HepG2 (cell line): ENCODE results near the gene KDM4B. TPM values are rescaled to one million over a fixed set of nuclear protein-coding genes. Genes with fewer than 3 reads are reported as not detected.

Experiments
- ATAC-seq: fragments of 200-7000 bp; cut with Tn5 transposase; 3 replicates; pipeline ENCODE4 v1.9.1; 2020; ENCODE audit warnings: mild to moderate bottlenecking, moderate library complexity
- BruUV-seq: library from RNA; stranded (reverse); fragments of 400-500 nt; replicated peaks from 2 replicates; lab custom pipeline; 2021; lab: Mats Ljungman, UMichigan
- CTCF ChIA-PET: fragments of 300-600 bp; formaldehyde crosslinking; extraction: SDS; loops from one replicate; lab custom pipeline; 2021; ENCODE audit warnings: low total read pairs, inconsistent platforms, low intra/inter-chr PET ratio; lab: Yijun Ruan, JAX
- POLR2A ChIA-PET: fragments of 350-600 bp; sonication (Branson Sonifier 250); formaldehyde crosslinking; loops from one replicate; lab custom pipeline; 2020; ENCODE audit warnings: antibody characterized with exemption, inconsistent platforms; lab: Yijun Ruan, JAX
- DNase-seq: peaks from one replicate; pipeline ENCODE4 v3.0.0-alpha.2; 2015; ENCODE audit warnings: low spot score
- FAIRE-seq: peaks from 3 replicates; lab custom pipeline; 2011; peaks lifted over from hg19 to GRCh38; lab: Jason Lieb, UNC
- H2AFZ ChIP-seq: one replicate; pipeline ENCODE4 v1.6.1; 2011; ENCODE audit warnings: low read length, inconsistent platforms
- H3K27ac ChIP-seq: fragments of 300-600 bp; 3 replicates; pipeline ENCODE4 v1.8.0; 2011; ENCODE audit warnings: mixed run types, mild to moderate bottlenecking, mixed read lengths, low read length, inconsistent platforms; ENCODE audit not compliant: insufficient read depth; ENCODE audit errors: extremely low read length
- H3K27me3 ChIP-seq, 2 experiments: fragments of 200-600 bp in 1 of 2; 2 replicates in 1 of 2; 3 replicates in 1 of 2; pipeline versions ENCODE4 v1.6.0 to v1.8.0; 2011; ENCODE audit warnings: low read length in 2 of 2, mild to moderate bottlenecking in 2 of 2, moderate library complexity in 2 of 2, inconsistent platforms in 1 of 2; ENCODE audit not compliant: insufficient read depth in 2 of 2, control insufficient read depth in 1 of 2
- H3K36me3 ChIP-seq, 2 experiments: fragments of 200-600 bp in 1 of 2; replicated peaks in 1 of 2; 2 replicates in 1 of 2; 3 replicates in 1 of 2; pipeline versions ENCODE4 v1.5.1 to v1.8.0; 2011; ENCODE audit warnings: low read length in 2 of 2, inconsistent platforms in 1 of 2; ENCODE audit not compliant: insufficient read depth in 2 of 2, control insufficient read depth in 1 of 2
- H3K4me1 ChIP-seq: 2 replicates; pipeline ENCODE4 v1.5.1; 2012; ENCODE audit warnings: low read length, inconsistent platforms; ENCODE audit not compliant: insufficient read depth
- H3K4me2 ChIP-seq: 2 replicates; pipeline ENCODE4 v1.6.0; 2011; ENCODE audit warnings: low read depth, low read length, inconsistent platforms
- H3K4me3 ChIP-seq, 3 experiments: fragments of 200-600 bp in 1 of 3; sonication (generic), shearing (Covaris generic) in 1 of 3; replicated peaks in 1 of 3; 2 replicates each; pipeline ENCODE4 v1.5.1; 2011 to 2016; ENCODE audit warnings: low read length in 3 of 3, inconsistent platforms in 2 of 3, low read depth in 2 of 3, mild to moderate bottlenecking in 2 of 3, control low read depth in 1 of 3, mixed read lengths in 1 of 3; ENCODE audit not compliant: insufficient read depth in 1 of 3
- H3K79me2 ChIP-seq: one replicate; pipeline ENCODE4 v1.6.1; 2011; ENCODE audit warnings: low read length, inconsistent platforms; ENCODE audit not compliant: insufficient read depth
- H3K9ac ChIP-seq: 2 replicates; pipeline ENCODE4 v1.6.0; 2011; ENCODE audit warnings: mild to moderate bottlenecking, low read depth, low read length, inconsistent platforms; ENCODE audit not compliant: insufficient read depth
- H3K9me3 ChIP-seq: 2 replicates; pipeline ENCODE4 v1.5.1; 2012; ENCODE audit warnings: mild to moderate bottlenecking, low read length
- H4K20me1 ChIP-seq: 2 replicates; pipeline ENCODE4 v1.6.0; 2011; ENCODE audit warnings: inconsistent platforms, mild to moderate bottlenecking, low read length, moderate library complexity; ENCODE audit not compliant: insufficient read depth
- AHDC1 ChIP-seq: sonication (generic); formaldehyde crosslinking; IDR thresholded peaks from 2 replicates; pipeline ENCODE4 v1.5.1; 2020; ENCODE audit warnings: mild to moderate bottlenecking, missing genetic modification reagents, borderline replicate concordance
- RFX1 ChIP-seq: fragments of 450-650 bp; IDR thresholded peaks from 2 replicates; pipeline ENCODE4 v1.6.1; 2017
- ZBTB2 ChIP-seq: sonication (generic); formaldehyde crosslinking; IDR thresholded peaks from 2 replicates; pipeline ENCODE4 v1.8.0; 2022; ENCODE audit warnings: low read depth, missing genetic modification reagents
- ZNF136 ChIP-seq: sonication (generic); formaldehyde crosslinking; IDR thresholded peaks from 2 replicates; pipeline ENCODE4 v1.8.1; 2022; ENCODE audit warnings: low read depth, mild to moderate bottlenecking, moderate library complexity, missing genetic modification reagents
- ZNF317 ChIP-seq: sonication (generic); formaldehyde crosslinking; IDR thresholded peaks from 2 replicates; pipeline ENCODE4 v1.5.0; 2020; ENCODE audit warnings: mild to moderate bottlenecking, missing genetic modification reagents
- ZNF788 ChIP-seq: sonication (generic); formaldehyde crosslinking; IDR thresholded peaks from 2 replicates; pipeline ENCODE4 v1.5.0; 2020; ENCODE audit warnings: mild to moderate bottlenecking, missing genetic modification reagents, borderline replicate concordance
- WGBS: methylation state at CpG from one replicate; pipeline ENCODE4 v1.1.6; 2017; ENCODE audit warnings: low lambda C conversion rate; 5-methylcytosine and 5-hydroxymethylcytosine counted together
- in situ Hi-C: cut with HindIII; loops from 2 replicates; pipeline ENCODE4 v1.10.0; 2017; ENCODE audit warnings: low pct_unique_long_range_greater_than_20kb; ENCODE audit not compliant: extremely low pct_ligation_motif_present
- intact Hi-C: fragments of 100-400 bp; cut with micrococcal nuclease; formaldehyde crosslinking; loops from one replicate; pipeline ENCODE4 v1.10.0; 2022; ENCODE audit not compliant: unreplicated experiment
- polyA plus RNA-seq, 8 experiments: library from polyadenylated mRNA; depleted of rRNA in 3 of 8; stranded (reverse) in 7 of 8; unstranded in 1 of 8; fragments of >200 nt; fragmentation: Illumina TruSeq in 4 of 8; extraction: Trizol in 4 of 8; gene quantifications; 2 replicates each; pipeline versions ENCODE4 v1.2.1 to v1.2.3, GENCODE V29; 2011 to 2016; ENCODE audit warnings: low read depth in 4 of 8, missing spikeins in 1 of 8, mixed read lengths in 1 of 8; ENCODE audit not compliant: insufficient read depth in 1 of 8
- total RNA-seq, 5 experiments: library from RNA; depleted of rRNA; stranded (reverse); fragments of >200 nt; fragmentation: Illumina TruSeq; extraction: Trizol; gene quantifications; 2 replicates each; pipeline ENCODE4 v1.2.3, GENCODE V29; 2016; ENCODE audit warnings: low read depth in 1 of 5
- TF ChIP-seq, protein P1 (sequence below): IDR thresholded peaks from 2 replicates; pipeline ENCODE4 v1.6.1; 2012; ENCODE audit warnings: low read depth, low read length, improper control_type of control experiment
- TF ChIP-seq, protein P2 (sequence below): sonication (generic); IDR thresholded peaks from 2 replicates; pipeline ENCODE4 v1.6.1; 2016; ENCODE audit warnings: low read depth, borderline replicate concordance

The KDM4B gene
- total and polyA plus RNA-seq, 2 of the 13 experiments (the other 11 are each of a cell fraction or from before 2014, with no cell fraction given): 4.9 to 14.6 TPM

DNA sequence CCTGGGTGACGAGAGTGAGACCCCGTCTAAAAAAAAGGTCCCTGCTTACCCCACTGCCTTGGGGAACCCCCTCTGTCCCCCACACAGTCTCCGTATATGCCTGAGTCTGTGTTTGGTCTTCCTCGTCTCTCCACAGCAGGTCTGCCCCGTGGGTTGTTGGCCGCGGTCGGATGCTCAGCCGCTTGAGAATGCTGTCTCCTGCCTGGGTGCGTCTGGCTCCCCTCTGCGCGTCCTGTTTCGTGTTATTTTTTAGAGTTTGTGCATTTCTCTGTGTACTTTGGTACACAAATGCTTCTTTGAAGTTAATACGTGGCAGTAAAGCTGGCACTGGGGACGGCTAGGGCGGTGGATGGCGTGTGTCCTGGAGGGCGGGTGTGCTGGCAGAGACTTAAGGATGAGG is 34.9 kb downstream of the KDM4B start:
- no peaks in the 10 kb centered on the region for H3K9me3 ChIP-seq
- DNase-seq (no peak), ATAC-seq (no peak), FAIRE-seq (no peak)
- in situ Hi-C loops (no loop called here), intact Hi-C loops (no loop called here)
- no peak overlapping the region for H3K9ac ChIP-seq
- no peak overlapping the region for H3K4me3 ChIP-seq
- peaks cover 40% of the 10 kb centered on the region for H4K20me1 ChIP-seq
- no peak for TF ChIP-seq ZBTB2 (CRISPR knock-in tag)
- no peak for TF ChIP-seq ZNF788 (CRISPR knock-in tag)
- no peak for TF ChIP-seq RFX1
- TF ChIP-seq ZNF136: no peak
- TF ChIP-seq, protein P1, sequence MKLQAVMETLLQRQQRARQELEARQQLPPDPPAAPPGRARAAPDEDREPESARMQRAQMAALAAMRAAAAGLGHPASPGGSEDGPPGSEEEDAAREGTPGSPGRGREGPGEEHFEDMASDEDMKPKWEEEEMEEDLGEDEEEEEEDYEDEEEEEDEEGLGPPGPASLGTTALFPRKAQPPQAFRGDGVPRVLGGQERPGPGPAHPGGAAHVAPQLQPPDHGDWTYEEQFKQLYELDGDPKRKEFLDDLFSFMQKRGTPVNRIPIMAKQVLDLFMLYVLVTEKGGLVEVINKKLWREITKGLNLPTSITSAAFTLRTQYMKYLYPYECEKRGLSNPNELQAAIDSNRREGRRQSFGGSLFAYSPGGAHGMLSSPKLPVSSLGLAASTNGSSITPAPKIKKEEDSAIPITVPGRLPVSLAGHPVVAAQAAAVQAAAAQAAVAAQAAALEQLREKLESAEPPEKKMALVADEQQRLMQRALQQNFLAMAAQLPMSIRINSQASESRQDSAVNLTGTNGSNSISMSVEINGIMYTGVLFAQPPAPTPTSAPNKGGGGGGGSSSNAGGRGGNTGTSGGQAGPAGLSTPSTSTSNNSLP: no peak
- no peak overlapping the region for H3K4me2 ChIP-seq
- no TSS peak for BruUV-seq
- H3K4me1 ChIP-seq: peaks cover 27% of the 10 kb centered on the region
- H3K36me3 ChIP-seq: peaks cover 0 to 1% of the 10 kb centered on the region in 2 experiments; a peak in 3 of 5 replicates
- POLR2A ChIA-PET: no interaction called here
- H3K79me2 ChIP-seq: peaks cover 51% of the 10 kb centered on the region
- no peaks in the 10 kb centered on the region for H3K27me3 ChIP-seq
- WGBS: 94% methylated on average over 16 of the region's 18 CpGs
- no peak overlapping the region for H3K27ac ChIP-seq
- no peak overlapping the region for H2AFZ ChIP-seq
- CTCF ChIA-PET: no interaction called here

- ChIA-PET POLR2A (no interaction called here), CTCF (no interaction called here)
- H4K20me1 ChIP-seq: peaks cover 49% of the 10 kb centered on the region
- peaks cover 57% of the 10 kb centered on the region for H3K79me2 ChIP-seq
- no TSS peak for BruUV-seq
- in situ Hi-C loops (no loop called here), intact Hi-C loops (no loop called here)
- H3K9me3 ChIP-seq: no peaks in the 10 kb centered on the region
- WGBS: 80% methylated on average over 2 of the region's 5 CpGs
- no peak overlapping the region for H3K4me3 ChIP-seq
- H3K27ac ChIP-seq: no peak overlapping the region
- peaks cover 0 to 1% of the 10 kb centered on the region in 2 experiments; a peak in 2 of 5 replicates for H3K36me3 ChIP-seq
- H3K4me1 ChIP-seq: peaks cover 27% of the 10 kb centered on the region
- no peak overlapping the region for H3K9ac ChIP-seq
- ATAC-seq: no peak
- no peak overlapping the region for H3K4me2 ChIP-seq
- no peak for DNase-seq
- H2AFZ ChIP-seq: no peak overlapping the region
- FAIRE-seq: no peak
- H3K27me3 ChIP-seq: no peaks in the 10 kb centered on the region
- TF ChIP-seq, protein P2, sequence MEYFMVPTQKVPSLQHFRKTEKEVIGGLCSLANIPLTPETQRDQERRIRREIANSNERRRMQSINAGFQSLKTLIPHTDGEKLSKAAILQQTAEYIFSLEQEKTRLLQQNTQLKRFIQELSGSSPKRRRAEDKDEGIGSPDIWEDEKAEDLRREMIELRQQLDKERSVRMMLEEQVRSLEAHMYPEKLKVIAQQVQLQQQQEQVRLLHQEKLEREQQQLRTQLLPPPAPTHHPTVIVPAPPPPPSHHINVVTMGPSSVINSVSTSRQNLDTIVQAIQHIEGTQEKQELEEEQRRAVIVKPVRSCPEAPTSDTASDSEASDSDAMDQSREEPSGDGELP: no peak
- TF ChIP-seq AHDC1 (CRISPR knock-in tag) (no peak), ZNF317 (CRISPR knock-in tag) (no peak)
Measured at GRCh38 chr19:5005096-5005495, 36.2 kb downstream of the KDM4B start.
